WTC11 (cell line): Measurements from ENCODE around the gene PHTF1. TPM values are rescaled to one million over a fixed set of nuclear protein-coding genes. Genes with fewer than 3 reads are reported as not detected.

Experiments used
- ATAC-seq: fragments of 200-7000 bp; cut with Tn5 transposase; 2 replicates; pipeline ENCODE4 v1.10.0; 2021; ENCODE audit warnings: mild to moderate bottlenecking, moderate library complexity
- CTCF ChIA-PET: fragments of 300-600 bp; sonication (Branson Sonifier 250); formaldehyde crosslinking; loops from one replicate; lab custom pipeline; 2021; ENCODE audit warnings: antibody characterized with exemption; lab: Charles Lee
- POLR2A ChIA-PET: fragments of 350-600 bp; sonication (Branson Sonifier 250); formaldehyde crosslinking; loops from one replicate; lab custom pipeline; 2021; ENCODE audit warnings: antibody characterized with exemption; lab: Charles Lee
- DNase-seq: peaks from one replicate; pipeline ENCODE4 v3.0.0; 2021; ENCODE audit warnings: low spot score
- H3K27ac Mint-ChIP-seq: 2 replicates; pipeline ENCODE4 v1.8.0; 2021; ENCODE audit warnings: mixed read lengths
- H3K27me3 Mint-ChIP-seq: 2 replicates; pipeline ENCODE4 v1.8.0; 2021; ENCODE audit warnings: low read depth, mild to moderate bottlenecking, moderate library complexity, mixed read lengths
- H3K36me3 Mint-ChIP-seq: 2 replicates; pipeline ENCODE4 v1.8.0; 2021; ENCODE audit warnings: mixed read lengths
- H3K4me1 Mint-ChIP-seq: 2 replicates; pipeline ENCODE4 v1.8.0; 2022; ENCODE audit warnings: mixed read lengths
- H3K4me3 Mint-ChIP-seq: 2 replicates; pipeline ENCODE4 v1.8.0; 2021; ENCODE audit warnings: mild to moderate bottlenecking, moderate library complexity, mixed read lengths
- H3K9me3 Mint-ChIP-seq: 2 replicates; pipeline ENCODE4 v1.8.0; 2021; ENCODE audit warnings: mixed read lengths
- AFF4 ChIP-seq: sonication (generic); formaldehyde crosslinking; IDR thresholded peaks from 2 replicates; pipeline ENCODE4 v1.8.1; 2023; ENCODE audit warnings: mild to moderate bottlenecking, missing genetic modification reagents, borderline replicate concordance
- ATF3 ChIP-seq: sonication (generic); formaldehyde crosslinking; conservative IDR thresholded peaks from 2 replicates; pipeline ENCODE4 v1.8.1; 2022; ENCODE audit warnings: mild to moderate bottlenecking, missing genetic modification reagents
- CDX4 ChIP-seq: fragments of 250-450 bp; sonication (Bioruptor Pico); IDR thresholded peaks from 2 replicates; pipeline ENCODE4 v1.9.0; 2021; ENCODE audit warnings: moderate library complexity, mild to moderate bottlenecking, inconsistent platforms, borderline replicate concordance
- CREB1 ChIP-seq: sonication (generic); formaldehyde crosslinking; IDR thresholded peaks from 2 replicates; pipeline ENCODE4 v1.8.0; 2023; ENCODE audit warnings: mild to moderate bottlenecking, missing genetic modification reagents
- E2F1 ChIP-seq: sonication (generic); formaldehyde crosslinking; IDR thresholded peaks from 2 replicates; pipeline ENCODE4 v1.8.0; 2022; ENCODE audit warnings: mild to moderate bottlenecking, missing genetic modification reagents
- E2F5 ChIP-seq: sonication (generic); formaldehyde crosslinking; IDR thresholded peaks from 2 replicates; pipeline ENCODE4 v1.8.1; 2022; ENCODE audit warnings: mild to moderate bottlenecking, moderate library complexity, missing genetic modification reagents
- EMX1 ChIP-seq: fragments of 250-450 bp; sonication (Bioruptor Pico); IDR thresholded peaks from 2 replicates; pipeline ENCODE4 v1.8.0; 2021; ENCODE audit warnings: mild to moderate bottlenecking
- FOXJ3 ChIP-seq: sonication (generic); formaldehyde crosslinking; IDR thresholded peaks from 2 replicates; pipeline ENCODE4 v1.9.0; 2021; ENCODE audit warnings: missing genetic modification reagents, mild to moderate bottlenecking, borderline replicate concordance
- IRF2 ChIP-seq: sonication (generic); formaldehyde crosslinking; IDR thresholded peaks from 2 replicates; pipeline ENCODE4 v1.8.0; 2022; ENCODE audit warnings: low read depth, missing genetic modification reagents, borderline replicate concordance
- NFATC4 ChIP-seq: fragments of 250-450 bp; sonication (Bioruptor Pico); IDR thresholded peaks from 2 replicates; pipeline ENCODE4 v1.9.0; 2021; ENCODE audit warnings: mild to moderate bottlenecking
- NFYB ChIP-seq: sonication (generic); formaldehyde crosslinking; conservative IDR thresholded peaks from 2 replicates; pipeline ENCODE4 v1.8.0; 2022; ENCODE audit warnings: low read depth, missing genetic modification reagents
- PREB ChIP-seq: sonication (generic); formaldehyde crosslinking; IDR thresholded peaks from 2 replicates; pipeline ENCODE4 v1.8.1; 2022; ENCODE audit warnings: mild to moderate bottlenecking, missing genetic modification reagents, moderate library complexity, borderline replicate concordance
- PRRX2 ChIP-seq: fragments of 250-450 bp; sonication (Bioruptor Pico); IDR thresholded peaks from 2 replicates; pipeline ENCODE4 v1.8.0; 2021; ENCODE audit warnings: mild to moderate bottlenecking
- RELA ChIP-seq: sonication (generic); formaldehyde crosslinking; IDR thresholded peaks from 2 replicates; pipeline ENCODE4 v1.8.1; 2022; ENCODE audit warnings: missing genetic modification reagents, mild to moderate bottlenecking, borderline replicate concordance
- SMAD3 ChIP-seq: sonication (generic); formaldehyde crosslinking; IDR thresholded peaks from 2 replicates; pipeline ENCODE4 v1.8.0; 2022; ENCODE audit warnings: missing genetic modification reagents, mild to moderate bottlenecking, borderline replicate concordance
- SOX15 ChIP-seq: fragments of 250-450 bp; sonication (Bioruptor Pico); IDR thresholded peaks from 2 replicates; pipeline ENCODE4 v1.9.0; 2021; ENCODE audit warnings: mild to moderate bottlenecking
- TCF7 ChIP-seq: sonication (generic); formaldehyde crosslinking; IDR thresholded peaks from 2 replicates; pipeline ENCODE4 v1.8.0; 2022; ENCODE audit warnings: mild to moderate bottlenecking, low read depth, missing genetic modification reagents, moderate library complexity
- ZNF416 ChIP-seq: fragments of 250-450 bp; sonication (Bioruptor Pico); IDR thresholded peaks from 2 replicates; pipeline ENCODE4 v1.9.0; 2021; ENCODE audit warnings: mild to moderate bottlenecking, inconsistent platforms
- ZSCAN18 ChIP-seq: fragments of 250-450 bp; sonication (Bioruptor Pico); IDR thresholded peaks from 2 replicates; pipeline ENCODE4 v2.1.2; 2022; ENCODE audit warnings: mild to moderate bottlenecking, moderate library complexity
- total RNA-seq: library from RNA; stranded (reverse); gene quantifications from 3 replicates; pipeline ENCODE4 v1.2.3, GENCODE V29; 2021

Gene PHTF1
- total RNA-seq, 1 experiment from 2014 or later: 28.7 TPM

GRCh38 chr1:113800487-113800886 is 41.2 kb upstream of the PHTF1 start:
- Mint-ChIP-seq H3K36me3 (peaks cover 17% of the 10 kb centered on the region), H3K9me3 (no peaks in the 10 kb centered on the region), H3K27ac (no peak overlapping the region), H3K4me1 (peaks cover 20% of the 10 kb centered on the region), H3K27me3 (no peaks in the 10 kb centered on the region)
- DNase-seq (no peak), ATAC-seq (no peak)
- TF ChIP-seq E2F5 (CRISPR knock-in tag) (no peak), EMX1 (CRISPR knock-in tag) (no peak), CDX4 (CRISPR knock-in tag) (no peak), PREB (CRISPR knock-in tag) (no peak), CREB1 (CRISPR knock-in tag) (no peak), ZSCAN18 (CRISPR knock-in tag) (no peak), E2F1 (no peak), NFATC4 (CRISPR knock-in tag) (no peak), RELA (no peak), ATF3 (CRISPR knock-in tag) (no peak), PRRX2 (CRISPR knock-in tag) (no peak), NFYB (CRISPR knock-in tag) (no peak), IRF2 (CRISPR knock-in tag) (no peak), ZNF416 (CRISPR knock-in tag) (no peak), SOX15 (CRISPR knock-in tag) (no peak), TCF7 (CRISPR knock-in tag) (no peak), SMAD3 (CRISPR knock-in tag) (no peak), FOXJ3 (CRISPR knock-in tag) (no peak), AFF4 (CRISPR knock-in tag) (no peak)
- TF ChIP-seq, all 79 proteins: peak for 0
- H3K4me3 Mint-ChIP-seq: no peak overlapping the region
- CTCF ChIA-PET: no interaction called here
- POLR2A ChIA-PET: no interaction called here
